IPS-18a (cell line): ENCODE results near the gene C2CD4A.

Source experiments
- H3K27ac ChIP-seq: one replicate; pipeline ENCODE4 v1.5.1; 2013; ENCODE audit warnings: low read length
- H3K27me3 ChIP-seq: one replicate; pipeline ENCODE4 v1.6.1; 2013; ENCODE audit warnings: mild to moderate bottlenecking, low read length; ENCODE audit not compliant: control insufficient read depth, insufficient read depth
- H3K36me3 ChIP-seq: one replicate; pipeline ENCODE4 v1.6.1; 2013; ENCODE audit warnings: low read depth, low read length; ENCODE audit not compliant: control insufficient read depth
- H3K4me1 ChIP-seq: one replicate; pipeline ENCODE4 v1.6.1; 2013; ENCODE audit warnings: low read depth, low read length; ENCODE audit not compliant: control insufficient read depth
- H3K4me3 ChIP-seq: one replicate; pipeline ENCODE4 v1.5.1; 2013; ENCODE audit warnings: low read length
- H3K9ac ChIP-seq: one replicate; pipeline ENCODE4 v1.6.1; 2013; ENCODE audit warnings: mild to moderate bottlenecking, low read length, moderate library complexity
- H3K9me3 ChIP-seq: one replicate; pipeline ENCODE4 v1.6.1; 2013; ENCODE audit warnings: low read depth, low read length; ENCODE audit not compliant: control insufficient read depth

Gene C2CD4A

DNA sequence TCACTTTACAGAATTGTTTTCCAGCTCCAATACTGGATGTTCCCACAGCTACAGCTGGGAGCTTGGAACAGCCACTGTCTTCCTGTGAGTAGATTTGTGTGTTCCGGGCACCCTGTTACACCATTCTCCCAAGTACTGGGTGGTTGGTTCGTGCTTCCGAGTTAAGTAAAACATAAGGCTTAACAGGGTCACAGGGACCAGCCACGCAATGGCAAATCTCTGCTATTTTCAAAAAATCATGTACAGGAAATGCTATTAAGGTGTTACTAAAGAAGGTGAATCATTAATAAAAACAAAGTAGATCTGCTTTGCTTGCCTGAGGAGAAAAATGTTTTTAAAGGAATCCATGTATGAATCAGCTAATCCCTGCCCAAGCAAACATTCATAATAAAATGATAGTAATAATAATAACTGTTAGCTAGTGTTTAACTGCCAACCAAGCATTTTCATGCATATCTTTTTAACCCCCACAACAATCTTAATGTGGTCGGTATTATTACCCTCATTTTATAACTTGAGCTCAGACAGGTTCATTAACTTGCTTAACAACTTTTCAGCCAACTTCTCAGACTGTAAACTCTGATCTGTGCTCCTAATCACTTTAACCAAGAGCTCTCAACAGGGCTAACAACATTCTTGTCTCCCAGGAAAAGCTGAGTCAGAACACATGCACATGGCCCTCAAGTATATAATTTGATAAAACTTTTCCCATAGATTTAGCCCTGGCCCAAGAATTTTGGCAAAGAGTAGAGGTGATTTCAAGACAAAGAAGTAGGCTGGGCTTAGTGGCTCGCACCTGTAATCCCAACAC is 2.7 kb upstream of the C2CD4A start:
- Histone ChIP-seq H3K36me3 (no peaks in the 10 kb centered on the region), H3K4me1 (peaks cover 16% of the 10 kb centered on the region), H3K9ac (no peak overlapping the region), H3K27ac (no peak overlapping the region), H3K4me3 (no peak overlapping the region), H3K9me3 (no peaks in the 10 kb centered on the region), H3K27me3 (peaks cover 90% of the 10 kb centered on the region)

DNA sequence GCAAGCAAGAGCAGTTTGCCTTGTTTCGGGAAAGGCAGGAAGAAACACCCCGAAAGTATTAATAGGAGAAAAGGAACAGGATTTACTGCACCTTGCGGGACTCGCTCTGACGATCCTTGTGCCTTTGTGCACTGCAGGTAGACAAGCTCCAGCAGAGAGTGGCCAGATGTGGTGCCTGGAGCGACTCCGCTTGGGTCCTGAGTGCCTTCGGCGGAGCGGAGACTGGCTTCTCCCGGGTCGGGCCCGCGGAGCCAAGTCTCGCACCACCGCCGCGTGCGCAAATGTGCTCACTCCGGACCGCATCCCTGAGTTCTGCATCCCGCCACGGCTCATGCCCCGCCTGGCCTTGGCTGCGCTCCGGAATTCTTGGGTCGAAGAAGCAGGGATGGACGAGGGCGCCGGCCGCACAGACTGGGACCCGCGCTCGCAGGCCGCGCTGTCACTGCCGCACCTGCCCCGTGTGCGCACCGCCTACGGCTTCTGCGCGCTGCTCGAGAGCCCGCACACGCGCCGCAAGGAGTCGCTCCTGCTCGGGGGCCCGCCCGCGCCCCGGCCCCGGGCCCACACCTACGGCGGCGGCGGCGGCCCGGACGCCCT is 769 bp downstream of the C2CD4A start:
- Histone ChIP-seq H3K4me3 (peak overlapping the region; percentile 28), H3K9ac (no peak overlapping the region), H3K36me3 (no peaks in the 10 kb centered on the region), H3K27ac (no peak overlapping the region), H3K27me3 (peaks cover 77% of the 10 kb centered on the region), H3K4me1 (peaks cover 11% of the 10 kb centered on the region), H3K9me3 (no peaks in the 10 kb centered on the region)

DNA sequence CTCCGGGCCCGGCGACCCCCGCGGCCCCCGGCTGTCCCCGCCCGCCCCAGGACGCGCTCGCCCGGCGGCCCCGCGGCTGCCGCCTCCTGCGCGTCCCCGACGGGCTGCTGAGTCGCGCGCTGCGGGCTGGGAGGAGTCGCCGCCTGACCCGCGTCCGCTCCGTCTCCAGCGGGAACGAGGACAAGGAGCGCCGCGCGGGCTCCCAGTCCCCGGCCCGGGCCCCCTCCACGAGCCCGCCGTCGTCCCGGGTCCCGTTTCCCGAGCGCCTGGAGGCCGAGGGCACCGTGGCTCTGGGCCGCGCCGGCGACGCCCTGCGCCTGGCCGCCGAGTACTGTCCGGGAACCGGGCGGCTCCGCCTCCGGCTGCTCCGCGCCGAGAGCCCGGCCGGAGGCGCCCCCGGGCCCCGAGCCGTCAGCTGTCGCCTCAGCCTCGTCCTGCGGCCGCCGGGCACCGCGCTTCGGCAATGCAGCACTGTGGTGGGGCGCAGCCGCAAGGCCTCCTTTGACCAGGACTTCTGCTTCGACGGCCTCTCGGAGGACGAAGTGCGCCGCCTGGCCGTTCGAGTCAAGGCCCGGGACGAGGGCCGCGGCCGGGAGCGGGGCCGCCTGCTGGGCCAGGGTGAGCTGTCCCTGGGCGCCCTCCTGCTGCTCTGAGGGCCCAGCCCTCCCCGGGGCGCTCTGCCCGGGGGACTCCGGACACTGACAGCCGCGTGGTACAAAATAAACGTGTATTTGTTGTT is 1.5 kb downstream of the C2CD4A start:
- Histone ChIP-seq H3K9ac (no peak overlapping the region), H3K4me1 (peaks cover 11% of the 10 kb centered on the region)

DNA sequence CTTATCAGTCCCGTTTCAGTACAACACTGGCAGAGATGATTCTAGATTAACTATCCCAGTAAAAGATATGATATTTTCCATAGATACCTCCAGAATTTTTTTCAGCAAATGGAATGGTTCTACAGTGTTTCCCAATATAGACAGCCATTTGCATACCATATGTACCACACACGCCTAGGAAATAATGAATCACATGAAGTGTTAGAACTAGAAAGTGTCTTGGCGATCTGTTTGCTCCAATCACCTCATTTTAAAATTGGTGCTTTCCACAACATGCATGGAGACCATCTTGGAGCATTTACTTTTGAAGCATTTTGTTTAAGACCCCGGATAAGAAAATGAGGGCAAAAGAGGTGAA is 2.0 kb downstream of the C2CD4A start:
- Histone ChIP-seq H3K36me3 (no peaks in the 10 kb centered on the region), H3K27me3 (peaks cover 65% of the 10 kb centered on the region), H3K4me3 (peak overlapping the region; percentile 33), H3K4me1 (peaks cover 11% of the 10 kb centered on the region), H3K27ac (no peak overlapping the region), H3K9me3 (no peaks in the 10 kb centered on the region), H3K9ac (no peak overlapping the region)

More for the DNA sequence above, 1.5 kb downstream of the C2CD4A start:
- Histone ChIP-seq H3K4me3 (peak overlapping the region; percentile 33), H3K36me3 (no peaks in the 10 kb centered on the region), H3K27me3 (peaks cover 70% of the 10 kb centered on the region), H3K9me3 (no peaks in the 10 kb centered on the region), H3K27ac (no peak overlapping the region)

DNA sequence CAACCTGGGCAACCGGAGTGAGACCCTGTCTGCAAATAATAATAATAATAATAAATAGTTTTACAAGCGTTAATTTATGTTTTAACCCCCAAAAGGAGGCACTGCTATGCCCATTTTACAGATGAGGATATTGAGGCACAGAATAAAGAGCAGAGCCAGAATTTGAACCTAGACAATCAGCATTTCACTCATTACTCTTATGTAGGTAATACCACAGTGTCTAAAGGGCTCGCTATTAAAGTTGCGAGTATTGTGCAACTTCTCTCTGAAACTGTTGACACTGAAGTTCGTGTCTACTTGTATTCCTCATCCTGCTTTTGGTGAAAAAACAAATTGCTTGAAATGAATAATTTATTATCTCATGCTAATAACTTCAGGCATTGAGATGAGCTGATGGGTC is 2.8 kb downstream of the C2CD4A start:
- H3K27ac ChIP-seq: no peak overlapping the region
- no peak overlapping the region for H3K9ac ChIP-seq
- H3K4me3 ChIP-seq: no peak overlapping the region
- no peaks in the 10 kb centered on the region for H3K9me3 ChIP-seq
- no peaks in the 10 kb centered on the region for H3K36me3 ChIP-seq
- peaks cover 57% of the 10 kb centered on the region for H3K27me3 ChIP-seq
- peaks cover 11% of the 10 kb centered on the region for H3K4me1 ChIP-seq

DNA sequence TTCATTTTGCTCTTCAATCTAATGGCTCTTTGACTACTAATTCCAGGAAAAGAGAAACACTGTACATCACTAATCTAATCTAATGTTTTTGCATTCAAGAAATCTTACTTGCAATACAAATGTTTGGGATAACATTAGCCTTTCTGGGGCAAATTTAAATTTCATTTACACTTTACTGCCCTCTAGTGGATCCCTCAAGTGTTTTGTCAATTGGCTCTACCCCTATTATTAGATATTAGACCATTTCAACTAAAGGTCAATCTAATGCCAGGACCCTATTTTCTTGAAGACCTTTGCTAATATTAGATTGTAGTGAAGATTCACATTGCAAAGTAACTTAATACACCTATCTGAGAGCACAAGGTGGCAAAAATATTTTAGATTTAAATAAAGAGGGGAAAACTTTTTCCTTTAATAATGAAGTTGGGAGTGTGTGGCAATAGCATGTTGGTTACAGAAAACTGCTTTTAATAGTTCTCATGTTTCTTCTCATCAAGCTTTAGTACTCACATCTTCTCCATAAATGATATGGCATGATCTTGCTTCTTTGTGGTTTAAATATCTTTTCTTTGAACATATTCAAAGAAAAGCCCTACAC is 5.0 kb downstream of the C2CD4A start:
- Histone ChIP-seq H3K9ac (no peak overlapping the region), H3K4me1 (peaks cover 4% of the 10 kb centered on the region), H3K4me3 (no peak overlapping the region), H3K36me3 (no peaks in the 10 kb centered on the region), H3K27me3 (peaks cover 36% of the 10 kb centered on the region), H3K9me3 (no peaks in the 10 kb centered on the region), H3K27ac (no peak overlapping the region)

DNA sequence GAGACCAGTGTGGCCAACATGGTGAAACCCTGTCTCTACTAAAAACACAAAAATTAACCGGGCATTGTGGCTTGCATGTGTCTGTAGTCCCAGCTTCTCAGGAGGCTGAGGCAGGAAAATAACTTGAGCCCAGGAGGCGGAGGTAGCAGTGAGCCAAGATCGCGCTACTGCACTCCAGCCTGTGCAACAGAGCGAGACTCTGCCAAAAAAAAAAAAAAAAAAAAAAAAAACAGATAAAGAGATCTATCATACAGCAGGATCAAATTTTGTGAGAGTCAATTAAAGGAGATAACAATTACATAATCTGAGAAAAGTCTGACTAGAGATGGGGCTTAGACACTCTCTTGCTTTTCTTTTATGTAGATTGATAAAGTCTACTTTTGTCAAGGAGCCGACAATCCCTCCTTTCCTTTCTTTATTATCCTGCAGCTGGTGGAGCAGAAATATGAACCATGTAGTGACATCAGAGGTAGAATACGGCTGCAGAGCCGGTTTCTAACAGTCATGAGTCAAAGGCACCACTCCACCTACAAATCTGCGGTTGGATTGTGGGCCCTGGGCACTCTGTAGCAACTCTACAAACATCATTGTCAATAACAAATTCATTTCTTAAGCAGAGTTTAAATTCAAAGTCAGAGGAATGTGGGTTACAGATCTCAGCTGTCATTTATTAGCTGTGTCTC is 9.0 kb downstream of the C2CD4A start:
- no peaks in the 10 kb centered on the region for H3K36me3 ChIP-seq
- H3K9me3 ChIP-seq: no peaks in the 10 kb centered on the region
- no peak overlapping the region for H3K9ac ChIP-seq
- H3K4me3 ChIP-seq: no peak overlapping the region
- H3K4me1 ChIP-seq: no peaks in the 10 kb centered on the region
- H3K27me3 ChIP-seq: no peaks in the 10 kb centered on the region
- H3K27ac ChIP-seq: no peak overlapping the region

DNA sequence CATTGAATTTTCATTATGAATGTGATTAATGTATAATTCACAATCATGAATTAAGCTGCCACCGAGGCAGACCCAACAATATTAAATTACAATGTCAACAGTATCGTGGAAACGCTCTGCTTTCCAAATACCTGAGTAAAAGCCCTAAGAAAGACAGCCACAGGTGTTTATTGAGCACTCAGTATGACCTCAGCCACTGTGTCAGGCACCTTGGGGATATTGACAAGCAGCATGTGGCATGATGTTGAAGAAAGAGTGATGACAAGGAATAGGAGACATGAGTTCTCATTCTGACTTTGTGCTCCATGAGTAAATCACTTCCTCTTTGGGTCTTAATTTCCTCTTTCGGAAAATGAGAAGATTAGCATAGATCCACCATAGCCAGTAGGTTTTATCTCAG is 12.8 kb downstream of the C2CD4A start:
- Histone ChIP-seq H3K4me1 (no peaks in the 10 kb centered on the region), H3K36me3 (no peaks in the 10 kb centered on the region), H3K9ac (no peak overlapping the region), H3K4me3 (no peak overlapping the region), H3K9me3 (no peaks in the 10 kb centered on the region), H3K27ac (no peak overlapping the region), H3K27me3 (no peaks in the 10 kb centered on the region)

DNA sequence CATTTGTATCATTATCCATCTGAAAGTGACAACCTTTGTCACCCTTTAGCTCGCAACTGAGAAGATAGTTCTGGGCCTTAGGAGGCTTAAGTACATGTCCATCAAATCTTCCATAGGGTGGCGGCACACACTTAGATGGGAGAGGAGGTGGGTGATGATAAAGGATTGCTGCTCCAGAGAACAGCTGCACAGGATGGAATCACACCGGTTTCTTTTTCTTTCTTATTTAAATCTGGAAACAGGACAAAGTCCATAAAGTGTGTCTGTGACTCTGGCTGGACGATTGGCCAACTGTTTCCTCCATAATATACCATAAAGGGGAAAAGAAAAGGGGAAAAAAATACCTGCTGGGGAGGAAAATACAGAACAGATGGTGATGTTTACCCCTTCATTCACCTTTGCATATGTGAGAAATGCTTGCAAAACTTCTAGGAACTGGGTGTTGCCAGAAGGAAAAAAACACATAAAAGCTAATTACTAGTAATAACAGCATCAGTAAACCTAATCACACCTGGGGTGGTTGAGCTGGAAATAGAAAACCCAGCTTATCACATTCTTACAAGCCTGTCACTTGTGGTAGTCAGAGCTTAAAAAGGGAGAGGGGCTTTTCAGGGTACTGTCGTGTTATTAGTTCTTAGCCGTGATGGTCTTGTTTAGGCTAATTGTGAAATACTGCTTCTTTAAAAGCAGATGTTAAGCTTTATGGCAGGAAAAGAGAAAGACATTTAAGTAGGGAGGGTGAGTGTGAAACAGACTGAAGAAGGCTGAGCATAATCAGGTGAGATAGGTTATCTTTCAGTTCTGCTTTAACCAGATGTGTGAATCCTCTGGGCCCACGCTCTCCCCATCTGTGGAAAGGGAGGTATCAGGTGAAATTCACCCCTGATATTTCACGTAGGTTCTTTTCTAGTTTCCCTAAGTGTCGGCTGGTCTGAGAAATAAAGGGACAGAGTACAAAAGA is 16.7 kb downstream of the C2CD4A start:
- Histone ChIP-seq H3K36me3 (no peaks in the 10 kb centered on the region), H3K9me3 (no peaks in the 10 kb centered on the region), H3K27ac (no peak overlapping the region), H3K4me1 (no peaks in the 10 kb centered on the region), H3K9ac (no peak overlapping the region), H3K27me3 (no peaks in the 10 kb centered on the region), H3K4me3 (no peak overlapping the region)

DNA sequence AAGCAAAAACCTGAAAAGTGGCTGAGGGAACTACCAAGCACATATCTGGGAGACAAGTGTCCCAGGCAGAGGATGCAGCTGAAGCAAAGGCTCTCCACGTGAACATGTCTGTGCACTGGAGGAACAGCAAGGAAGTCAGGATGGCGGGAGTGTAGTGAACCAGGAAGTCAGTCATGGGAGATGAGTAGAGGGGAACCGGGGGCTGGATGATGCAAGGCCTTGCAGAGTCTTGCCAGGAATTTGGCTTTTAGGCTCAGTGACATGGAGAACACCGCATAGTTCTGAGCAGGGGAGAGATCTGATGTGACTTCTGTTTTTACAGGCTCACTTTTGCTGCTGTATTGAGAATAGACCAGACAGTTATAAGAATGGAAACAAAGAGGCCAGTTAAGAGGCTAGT is 19.0 kb downstream of the C2CD4A start:
- H3K9ac ChIP-seq: no peak overlapping the region
- no peaks in the 10 kb centered on the region for H3K4me1 ChIP-seq
- no peaks in the 10 kb centered on the region for H3K27me3 ChIP-seq
- no peaks in the 10 kb centered on the region for H3K9me3 ChIP-seq
- H3K36me3 ChIP-seq: no peaks in the 10 kb centered on the region
- no peak overlapping the region for H3K27ac ChIP-seq
- no peak overlapping the region for H3K4me3 ChIP-seq
